Activated T-cell treated with anti-CD3 and anti-CD28 coated beads, Interleukin-2, amount 50 U/mL, for 24 hours (primary cell): ENCODE results near the gene TSPAN8.
"Not testable (repeated sequence)": the region's sequence is repeated elsewhere in the genome, so short reads cannot be mapped to it uniquely, and the experiment has no call there.

ENCODE experiments used
- DNase-seq: peaks from one replicate; pipeline ENCODE4 v3.0.0-alpha.2; 2020
- H3K27ac Mint-ChIP-seq: 2 replicates; pipeline ENCODE4 v1.8.0; 2020; ENCODE audit warnings: mild to moderate bottlenecking, mixed read lengths
- H3K27me3 Mint-ChIP-seq: 2 replicates; pipeline ENCODE4 v1.8.0; 2020; ENCODE audit warnings: mixed read lengths
- H3K36me3 Mint-ChIP-seq: 2 replicates; pipeline ENCODE4 v1.8.0; 2020; ENCODE audit warnings: low read depth, mixed read lengths
- H3K4me1 Mint-ChIP-seq: 2 replicates; pipeline ENCODE4 v1.8.0; 2020; ENCODE audit warnings: low read depth, mixed read lengths
- H3K4me3 Mint-ChIP-seq: 2 replicates; pipeline ENCODE4 v1.8.0; 2020; ENCODE audit warnings: mild to moderate bottlenecking, moderate library complexity, mixed read lengths
- H3K9me3 Mint-ChIP-seq: 2 replicates; pipeline ENCODE4 v1.8.0; 2020; ENCODE audit warnings: mixed read lengths

Gene TSPAN8

DNA sequence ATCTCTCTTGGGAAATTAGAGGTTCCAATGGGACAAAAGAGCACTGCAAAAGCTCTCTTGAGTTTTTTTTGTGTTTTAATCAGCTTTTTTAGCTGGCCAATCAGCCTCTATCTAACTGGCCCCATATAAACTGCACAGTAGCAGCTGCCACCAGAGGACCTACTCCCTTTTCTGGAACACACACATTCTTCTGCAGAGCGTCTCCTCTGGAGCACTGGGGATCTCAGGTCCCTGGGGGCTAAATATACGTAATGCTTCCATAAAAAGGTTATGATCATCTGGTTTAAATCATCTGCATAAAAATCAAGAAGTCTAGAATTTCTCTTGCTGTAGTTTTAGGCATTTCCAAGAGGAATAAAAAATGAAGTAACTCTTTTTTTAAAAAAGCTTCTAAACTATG, 32.3 kb downstream of the TSPAN8 start:
- Mint-ChIP-seq H3K27me3 (no peaks in the 10 kb centered on the region), H3K27ac (no peak overlapping the region), H3K4me3 (no peak overlapping the region), H3K4me1 (no peaks in the 10 kb centered on the region), H3K36me3 (no peaks in the 10 kb centered on the region), H3K9me3 (no peaks in the 10 kb centered on the region)
- no peak for DNase-seq

DNA sequence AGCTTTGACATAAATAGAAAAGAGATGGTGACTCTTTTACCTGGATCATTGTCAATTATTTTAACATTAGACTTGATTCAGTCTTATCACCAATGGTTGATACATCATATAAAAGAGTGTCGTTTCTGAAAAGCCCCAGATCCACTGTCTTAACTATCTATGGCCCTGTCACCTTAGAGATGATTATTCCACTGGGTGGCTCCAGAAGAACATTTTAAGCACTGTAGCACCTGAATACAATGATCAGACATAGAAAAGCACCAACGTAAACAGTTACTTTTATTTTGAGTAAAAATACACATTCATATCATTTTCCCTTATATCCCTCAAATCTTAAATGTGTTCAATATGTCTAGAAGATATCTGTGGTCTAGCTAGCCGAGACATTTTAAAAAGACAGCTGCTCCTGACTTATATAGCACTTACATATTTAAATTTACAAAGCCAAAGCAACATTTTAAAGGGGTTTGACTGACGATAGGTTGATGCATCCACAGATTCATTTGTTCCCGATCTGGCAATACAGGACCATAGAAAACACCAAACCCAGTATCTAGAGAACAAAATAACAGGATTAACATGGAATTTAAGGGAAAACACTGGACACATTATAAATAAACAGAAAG, 32.9 kb downstream of the TSPAN8 start:
- Mint-ChIP-seq H3K4me3 (no peak overlapping the region), H3K4me1 (no peaks in the 10 kb centered on the region), H3K27me3 (no peaks in the 10 kb centered on the region), H3K36me3 (no peaks in the 10 kb centered on the region), H3K9me3 (no peaks in the 10 kb centered on the region), H3K27ac (no peak overlapping the region)
- no peak for DNase-seq

DNA sequence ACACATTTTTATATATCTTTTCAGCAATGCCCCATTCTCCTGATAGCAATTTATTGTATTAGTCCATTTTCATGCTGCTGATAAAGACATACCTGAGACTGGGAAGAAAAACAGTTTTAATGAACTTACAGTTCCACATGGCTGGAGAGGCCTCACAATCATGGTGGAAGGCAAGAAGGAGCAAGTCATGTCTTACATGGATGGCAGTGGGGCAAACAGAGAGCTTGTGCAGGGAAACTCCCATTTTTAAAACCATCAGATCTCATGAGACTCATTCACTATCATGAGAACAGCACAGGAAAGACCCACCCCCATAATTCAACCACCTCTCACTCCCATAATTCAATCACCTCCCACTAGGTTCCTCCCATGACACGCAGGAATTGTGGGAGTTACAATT, 44.7 kb downstream of the TSPAN8 start:
- H3K27ac Mint-ChIP-seq, H3K4me3 Mint-ChIP-seq, H3K4me1 Mint-ChIP-seq, DNase-seq, H3K36me3 Mint-ChIP-seq, H3K27me3 Mint-ChIP-seq, H3K9me3 Mint-ChIP-seq: not testable (repeated sequence)

DNA sequence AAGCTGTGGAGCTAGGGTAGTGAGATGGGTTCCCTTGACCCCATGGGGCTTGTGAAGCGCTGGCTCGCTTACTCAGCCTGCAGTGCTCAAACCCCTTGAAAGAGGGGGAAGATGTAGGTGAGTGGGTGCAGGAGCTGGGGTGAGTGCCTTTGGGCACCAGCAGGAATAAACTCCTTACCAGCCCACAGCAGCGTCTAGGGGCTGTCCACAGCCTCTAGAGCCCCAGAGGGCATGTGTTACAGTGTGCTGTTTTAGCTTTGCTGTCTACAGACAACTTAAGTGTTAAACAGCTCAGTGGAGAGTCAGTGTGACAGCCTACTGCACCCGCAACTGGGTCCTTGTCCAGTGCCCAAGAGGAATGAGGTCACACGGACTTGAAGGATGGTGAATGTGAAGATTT, 48.0 kb downstream of the TSPAN8 start:
- Mint-ChIP-seq H3K27me3 (no peaks in the 10 kb centered on the region), H3K27ac (no peak overlapping the region), H3K4me1 (no peaks in the 10 kb centered on the region), H3K9me3 (peaks cover 7% of the 10 kb centered on the region), H3K36me3 (no peaks in the 10 kb centered on the region), H3K4me3 (no peak overlapping the region)
- DNase-seq, result no peak

DNA sequence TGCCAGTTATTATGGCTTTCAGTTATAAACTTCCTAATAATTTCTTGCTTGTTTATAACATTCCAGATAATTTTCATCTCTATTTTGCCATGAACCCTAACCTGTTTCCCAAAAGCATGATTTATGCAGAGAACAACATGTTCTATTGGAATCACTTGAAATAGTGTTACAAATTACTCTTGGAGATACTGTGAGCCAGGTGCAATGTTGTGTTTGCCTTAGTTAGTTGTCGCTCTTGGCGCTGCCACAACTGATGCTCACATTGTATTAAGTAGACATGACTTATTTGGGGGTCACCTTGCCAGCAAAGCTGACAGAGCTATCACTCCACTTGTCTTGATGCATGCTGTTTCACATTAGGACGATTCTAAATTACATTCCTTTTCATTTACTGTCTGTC, 49.4 kb downstream of the TSPAN8 start:
- peaks cover 5% of the 10 kb centered on the region for H3K9me3 Mint-ChIP-seq
- H3K27ac Mint-ChIP-seq, result no peak overlapping the region
- DNase-seq, result no peak
- no peaks in the 10 kb centered on the region for H3K36me3 Mint-ChIP-seq
- no peaks in the 10 kb centered on the region for H3K27me3 Mint-ChIP-seq
- H3K4me3 Mint-ChIP-seq, result no peak overlapping the region
- no peaks in the 10 kb centered on the region for H3K4me1 Mint-ChIP-seq

DNA sequence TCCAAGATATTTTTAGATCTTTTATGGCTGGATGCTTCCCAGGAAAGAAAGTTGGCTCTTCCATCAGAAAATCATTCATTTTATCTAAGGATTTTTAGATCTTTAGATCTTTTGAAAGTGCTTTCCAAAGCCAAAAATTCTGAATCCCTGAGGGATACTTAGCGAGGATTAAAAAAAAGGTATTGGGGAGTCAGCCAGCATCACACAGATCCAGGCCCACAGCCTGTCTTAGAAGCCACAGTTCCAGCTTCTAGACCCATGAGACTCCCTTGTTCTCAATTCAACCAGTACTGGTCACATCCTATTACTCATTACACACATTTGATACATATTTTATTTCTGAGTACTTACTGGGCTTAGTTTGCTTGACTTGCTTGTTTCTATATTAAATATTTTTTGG, 49.9 kb downstream of the TSPAN8 start:
- H3K4me1 Mint-ChIP-seq, result no peaks in the 10 kb centered on the region
- no peaks in the 10 kb centered on the region for H3K36me3 Mint-ChIP-seq

DNA sequence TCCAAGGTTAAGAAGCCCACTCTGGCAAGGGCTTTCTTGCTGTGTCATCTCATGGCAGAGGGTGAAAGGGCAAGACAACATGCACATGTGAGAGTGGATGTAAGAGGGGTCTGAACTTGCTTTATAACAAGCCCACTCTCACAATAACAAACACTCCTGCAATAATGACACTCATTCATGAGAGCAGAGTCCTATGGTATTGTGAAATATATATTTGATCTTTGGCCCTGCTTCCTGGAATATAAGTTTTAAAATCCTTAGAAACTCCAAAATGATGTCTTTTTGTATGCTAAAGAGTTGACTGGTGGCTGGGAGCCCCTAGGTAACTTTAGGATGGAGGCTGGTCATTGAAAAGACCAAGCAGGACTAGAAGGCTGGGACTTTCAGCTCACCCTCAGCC, 51.8 kb downstream of the TSPAN8 start:
- DNase-seq, result no peak
- Mint-ChIP-seq H3K4me1 (no peaks in the 10 kb centered on the region), H3K36me3 (no peaks in the 10 kb centered on the region), H3K4me3 (no peak overlapping the region), H3K27me3 (no peaks in the 10 kb centered on the region), H3K9me3 (peaks cover under 1% of the 10 kb centered on the region), H3K27ac (no peak overlapping the region)

More for the DNA sequence above, 49.9 kb downstream of the TSPAN8 start:
- no peak for DNase-seq
- peaks cover 4% of the 10 kb centered on the region for H3K9me3 Mint-ChIP-seq
- no peak overlapping the region for H3K27ac Mint-ChIP-seq
- H3K27me3 Mint-ChIP-seq, result no peaks in the 10 kb centered on the region
- H3K4me3 Mint-ChIP-seq, result no peak overlapping the region

DNA sequence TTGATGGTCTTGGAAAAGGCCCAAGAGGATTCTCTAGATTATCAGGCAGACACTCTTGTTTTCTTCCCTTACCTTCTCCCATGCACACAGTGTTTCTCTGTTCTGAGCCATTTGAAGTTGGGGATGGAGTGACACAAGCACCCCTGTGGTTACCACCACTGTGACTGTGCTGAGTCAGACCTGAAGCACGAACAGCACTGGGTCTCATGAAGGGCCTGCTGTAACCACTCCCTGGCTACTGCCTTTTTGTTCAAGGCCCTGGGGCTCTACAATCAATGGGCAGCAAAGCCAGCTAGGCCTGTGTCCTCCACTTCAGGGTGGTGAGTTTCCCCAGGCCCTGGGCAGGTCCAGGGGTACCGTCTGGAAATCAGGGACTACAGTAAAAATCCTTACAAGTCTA, 65.5 kb downstream of the TSPAN8 start:
- Mint-ChIP-seq H3K4me3 (no peak overlapping the region), H3K27me3 (no peaks in the 10 kb centered on the region), H3K4me1 (no peaks in the 10 kb centered on the region), H3K9me3 (peaks cover 11% of the 10 kb centered on the region), H3K36me3 (no peaks in the 10 kb centered on the region), H3K27ac (no peak overlapping the region)
- DNase-seq, result no peak

DNA sequence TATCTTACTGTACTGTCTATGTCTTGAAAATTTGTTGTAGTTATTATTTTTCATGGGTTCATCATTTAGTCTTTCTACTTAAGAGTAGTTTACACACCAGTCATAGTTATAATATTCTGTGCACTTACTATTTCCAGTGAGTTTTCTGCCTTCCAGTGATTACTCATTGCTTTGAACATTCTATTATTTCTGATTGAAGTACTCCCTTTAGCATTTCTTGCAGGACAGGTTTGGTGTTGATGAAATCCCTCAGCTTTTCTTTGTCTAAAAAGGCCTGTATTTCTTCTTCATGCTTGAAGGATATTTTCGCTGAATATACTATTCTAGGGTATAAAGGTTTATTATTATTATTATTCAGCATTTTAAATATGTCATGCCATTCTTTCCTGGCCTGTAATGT, 66.8 kb downstream of the TSPAN8 start:
- Mint-ChIP-seq H3K27ac (no peak overlapping the region), H3K9me3 (peaks cover 13% of the 10 kb centered on the region), H3K4me1 (no peaks in the 10 kb centered on the region), H3K36me3 (no peaks in the 10 kb centered on the region), H3K4me3 (no peak overlapping the region), H3K27me3 (no peaks in the 10 kb centered on the region)
- DNase-seq, result no peak

DNA sequence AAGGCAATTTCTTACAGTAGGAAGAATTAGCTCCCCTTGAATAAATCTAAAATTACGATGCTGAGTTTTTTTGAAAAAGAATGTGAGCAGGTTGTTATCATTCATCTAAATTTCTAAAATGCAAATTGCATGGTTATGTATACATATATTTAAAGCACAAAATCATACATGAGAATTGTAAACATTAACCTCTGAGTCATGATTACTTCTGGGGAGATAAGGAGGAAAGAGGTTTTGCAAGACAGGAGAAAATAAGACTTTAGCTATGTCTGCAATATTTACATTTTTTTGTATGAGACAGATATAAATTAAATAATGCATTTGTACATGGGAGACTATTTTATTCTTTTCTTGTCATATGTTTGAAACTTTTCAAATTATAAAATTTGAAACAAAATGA, 72.2 kb downstream of the TSPAN8 start:
- H3K4me3 Mint-ChIP-seq, result no peak overlapping the region
- peaks cover 4% of the 10 kb centered on the region for H3K9me3 Mint-ChIP-seq
- H3K4me1 Mint-ChIP-seq, result no peaks in the 10 kb centered on the region

DNA sequence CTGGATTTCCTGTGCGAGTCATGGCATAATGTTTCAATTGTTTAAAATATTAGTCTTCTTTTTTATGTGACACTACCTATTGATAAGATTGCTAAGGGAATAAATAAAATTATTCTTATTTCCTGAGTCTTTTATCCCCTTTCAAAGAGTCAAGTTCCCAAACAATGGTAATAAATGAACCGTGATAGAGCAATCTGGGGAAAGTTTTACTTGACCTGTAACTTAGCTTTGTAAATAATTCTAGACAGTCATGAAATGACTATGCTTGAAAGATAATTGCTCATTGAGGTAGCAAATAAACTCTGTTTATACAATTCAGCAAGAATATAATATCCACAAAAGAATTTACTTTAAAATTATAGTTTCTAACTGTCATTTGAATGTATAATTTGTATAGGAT, 82.1 kb downstream of the TSPAN8 start:
- no peaks in the 10 kb centered on the region for H3K4me1 Mint-ChIP-seq
- H3K9me3 Mint-ChIP-seq, result no peaks in the 10 kb centered on the region
- DNase-seq, result no peak
- H3K4me3 Mint-ChIP-seq, result no peak overlapping the region
- H3K36me3 Mint-ChIP-seq, result no peaks in the 10 kb centered on the region
- no peaks in the 10 kb centered on the region for H3K27me3 Mint-ChIP-seq
- H3K27ac Mint-ChIP-seq, result no peak overlapping the region

More for the DNA sequence above, 72.2 kb downstream of the TSPAN8 start:
- no peaks in the 10 kb centered on the region for H3K27me3 Mint-ChIP-seq
- DNase-seq, result no peak
- no peak overlapping the region for H3K27ac Mint-ChIP-seq
- H3K36me3 Mint-ChIP-seq, result no peaks in the 10 kb centered on the region
